ENCODE data around the gene TTC7B.

TTC7B gene

GRCh38 chr14:90599748-90600507, 216.3 kb downstream of the TTC7B start:
- DNase-seq (ENCODE audit: low read depth in 2 of 2) = no peak

- no peak for DNase-seq (ENCODE audit: low read depth in 2 of 2)
Measured at GRCh38 chr14:90599339-90599738, 216.9 kb downstream of the TTC7B start.

- DNase-seq (ENCODE audit: low read depth in 2 of 2) = no peak
Measured at GRCh38 chr14:90597961-90598360, 218.3 kb downstream of the TTC7B start.

- DNase-seq (ENCODE audit: low read depth in 2 of 2) = no peak
Measured at GRCh38 chr14:90596733-90597132, 219.5 kb downstream of the TTC7B start.

- DNase-seq (ENCODE audit: low read depth in 2 of 2) = no peak
Measured at GRCh38 chr14:90593254-90594040, 222.8 kb downstream of the TTC7B start.

GRCh38 chr14:90592655-90593054, 223.6 kb downstream of the TTC7B start:
- DNase-seq (ENCODE audit: low read depth in 2 of 2) = no peak

GRCh38 chr14:90587918-90588317, 228.3 kb downstream of the TTC7B start:
- no peak for DNase-seq (ENCODE audit: low read depth in 2 of 2)

- DNase-seq (ENCODE audit: low read depth in 2 of 2) = no peak
Measured at GRCh38 chr14:90587252-90587910, 228.8 kb downstream of the TTC7B start.

GRCh38 chr14:90585106-90585505, 231.1 kb downstream of the TTC7B start:
- no peak for DNase-seq (ENCODE audit: low read depth in 2 of 2)

- no peak for DNase-seq (ENCODE audit: low read depth in 2 of 2)
Measured at GRCh38 chr14:90583916-90584605, 232.2 kb downstream of the TTC7B start.

GRCh38 chr14:90583427-90583826, 232.8 kb downstream of the TTC7B start:
- no peak for DNase-seq (ENCODE audit: low read depth in 2 of 2)

- DNase-seq (ENCODE audit: low read depth in 2 of 2) = no peak
Measured at GRCh38 chr14:90582166-90582565, 234.1 kb downstream of the TTC7B start.

- no peak for DNase-seq (ENCODE audit: low read depth in 2 of 2)
Measured at GRCh38 chr14:90581745-90582144, 234.5 kb downstream of the TTC7B start.

GRCh38 chr14:90580377-90581335, 235.6 kb downstream of the TTC7B start:
- no peak for DNase-seq (ENCODE audit: low read depth in 2 of 2)

- DNase-seq (ENCODE audit: low read depth in 2 of 2) = no peak
Measured at GRCh38 chr14:90579816-90580215, 236.4 kb downstream of the TTC7B start.

GRCh38 chr14:90579088-90579487, 237.1 kb downstream of the TTC7B start:
- no peak for DNase-seq (ENCODE audit: low read depth in 2 of 2)

- no peak for DNase-seq (ENCODE audit: low read depth in 2 of 2)
Measured at GRCh38 chr14:90578283-90578985, 237.8 kb downstream of the TTC7B start.

- DNase-seq (ENCODE audit: low read depth in 2 of 2) = no peak
Measured at GRCh38 chr14:90577661-90578282, 238.5 kb downstream of the TTC7B start.

- DNase-seq (ENCODE audit: low read depth in 2 of 2) = no peak
Measured at GRCh38 chr14:90576981-90577660, 239.1 kb downstream of the TTC7B start.

All from stimulated activated CD4-positive, alpha-beta T cell treated with anti-CD3 and anti-CD28 coated beads, Interleukin-4, amount 100 ng/mL, for 48 hours (primary cell).